ENCODE results near the gene RNLS. TPM values are rescaled to one million over a fixed set of nuclear protein-coding genes. Genes with fewer than 3 reads are reported as not detected.

RNLS gene
- total RNA-seq, 1 donor from 2014 or later, result 7.1 TPM

DNA sequence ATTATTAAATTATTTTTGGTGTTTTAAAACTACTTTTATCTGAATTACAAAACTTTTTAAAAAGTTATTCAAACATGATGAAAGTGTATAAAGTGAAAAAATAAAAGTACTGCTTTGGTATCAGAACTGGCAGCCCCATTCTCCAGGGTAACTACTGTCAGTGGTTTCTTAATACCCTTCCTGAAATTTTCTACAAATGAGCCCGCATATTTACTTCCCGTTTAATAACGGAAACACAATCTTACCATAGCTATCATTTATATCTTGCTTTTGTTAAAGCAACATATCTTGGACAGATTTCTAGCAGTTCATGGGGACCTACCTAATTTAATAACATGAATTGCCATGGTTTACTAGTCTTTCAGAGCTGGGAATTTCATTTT lies 249.9 kb downstream of the RNLS start:
- no peak overlapping the region for H3K4me3 ChIP-seq (ENCODE audit: low read depth, low read length)
- no peak for DNase-seq (ENCODE audit: low read depth)
- TF ChIP-seq, protein P1, sequence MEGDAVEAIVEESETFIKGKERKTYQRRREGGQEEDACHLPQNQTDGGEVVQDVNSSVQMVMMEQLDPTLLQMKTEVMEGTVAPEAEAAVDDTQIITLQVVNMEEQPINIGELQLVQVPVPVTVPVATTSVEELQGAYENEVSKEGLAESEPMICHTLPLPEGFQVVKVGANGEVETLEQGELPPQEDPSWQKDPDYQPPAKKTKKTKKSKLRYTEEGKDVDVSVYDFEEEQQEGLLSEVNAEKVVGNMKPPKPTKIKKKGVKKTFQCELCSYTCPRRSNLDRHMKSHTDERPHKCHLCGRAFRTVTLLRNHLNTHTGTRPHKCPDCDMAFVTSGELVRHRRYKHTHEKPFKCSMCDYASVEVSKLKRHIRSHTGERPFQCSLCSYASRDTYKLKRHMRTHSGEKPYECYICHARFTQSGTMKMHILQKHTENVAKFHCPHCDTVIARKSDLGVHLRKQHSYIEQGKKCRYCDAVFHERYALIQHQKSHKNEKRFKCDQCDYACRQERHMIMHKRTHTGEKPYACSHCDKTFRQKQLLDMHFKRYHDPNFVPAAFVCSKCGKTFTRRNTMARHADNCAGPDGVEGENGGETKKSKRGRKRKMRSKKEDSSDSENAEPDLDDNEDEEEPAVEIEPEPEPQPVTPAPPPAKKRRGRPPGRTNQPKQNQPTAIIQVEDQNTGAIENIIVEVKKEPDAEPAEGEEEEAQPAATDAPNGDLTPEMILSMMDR (conservative IDR thresholded peaks at IDR 0.05; ENCODE audit: low read depth, low read length), result no peak

DNA sequence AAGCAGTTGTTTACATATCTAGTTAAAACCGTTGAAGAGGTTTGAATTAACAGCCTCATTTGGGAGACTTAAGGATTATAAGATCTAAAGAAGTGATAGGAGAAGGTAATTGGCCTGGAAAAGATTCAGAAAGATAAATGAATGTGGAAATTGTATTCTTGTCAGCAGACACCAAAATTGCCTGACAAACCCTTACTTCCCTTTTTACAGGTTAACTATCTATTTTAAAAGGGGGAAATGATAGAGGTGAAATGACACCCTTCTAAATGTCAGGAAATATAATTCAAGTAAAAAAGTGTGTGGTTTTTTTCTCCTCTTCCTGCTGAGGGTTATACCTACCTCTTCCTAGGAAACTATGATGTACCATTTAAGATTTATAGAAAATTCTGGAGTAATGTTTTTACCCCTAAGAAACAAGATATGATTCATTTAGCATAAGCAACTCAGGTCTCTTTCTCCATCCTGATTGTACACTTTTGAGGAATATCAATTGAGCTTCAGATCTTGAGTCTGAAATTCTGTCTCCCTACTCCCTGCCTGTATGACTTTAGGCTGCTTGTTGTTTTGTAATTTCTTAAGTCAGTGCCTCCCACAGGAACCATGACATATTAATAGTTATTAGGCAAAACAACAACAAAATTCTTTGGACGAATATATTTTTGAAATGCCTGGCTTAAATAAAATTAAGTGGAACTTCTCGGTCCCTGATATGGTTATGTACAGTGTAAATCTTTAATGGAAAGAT lies 250.4 kb downstream of the RNLS start:
- TF ChIP-seq, protein P1 (conservative IDR thresholded peaks at IDR 0.05; ENCODE audit: low read depth, low read length), result no peak
- H3K4me3 ChIP-seq (ENCODE audit: low read depth, low read length), result no peak overlapping the region
- DNase-seq (ENCODE audit: low read depth), result no peak

DNA sequence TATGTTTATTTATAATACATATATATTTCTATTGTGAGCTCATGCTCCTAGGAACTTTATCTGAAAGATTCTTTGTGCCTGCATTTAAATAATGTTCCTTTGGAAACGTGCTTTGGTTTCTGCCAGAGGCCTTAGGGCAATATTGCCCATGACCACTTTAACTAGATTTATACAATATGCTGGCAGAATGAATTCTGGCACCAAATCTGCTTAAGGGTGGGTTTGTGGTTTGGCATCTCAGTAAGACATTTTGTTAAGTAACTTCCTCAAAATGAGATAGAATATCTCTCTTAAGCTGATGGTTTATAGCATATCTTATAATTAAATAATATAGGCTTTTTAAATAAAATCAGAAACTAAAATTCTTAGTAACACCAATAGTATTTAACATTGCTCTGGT lies 252.9 kb downstream of the RNLS start:
- no peak overlapping the region for H3K4me3 ChIP-seq (ENCODE audit: low read depth, low read length)
- DNase-seq (ENCODE audit: low read depth), result no peak
- TF ChIP-seq, protein P1 (conservative IDR thresholded peaks at IDR 0.05; ENCODE audit: low read depth, low read length), result no peak

DNA sequence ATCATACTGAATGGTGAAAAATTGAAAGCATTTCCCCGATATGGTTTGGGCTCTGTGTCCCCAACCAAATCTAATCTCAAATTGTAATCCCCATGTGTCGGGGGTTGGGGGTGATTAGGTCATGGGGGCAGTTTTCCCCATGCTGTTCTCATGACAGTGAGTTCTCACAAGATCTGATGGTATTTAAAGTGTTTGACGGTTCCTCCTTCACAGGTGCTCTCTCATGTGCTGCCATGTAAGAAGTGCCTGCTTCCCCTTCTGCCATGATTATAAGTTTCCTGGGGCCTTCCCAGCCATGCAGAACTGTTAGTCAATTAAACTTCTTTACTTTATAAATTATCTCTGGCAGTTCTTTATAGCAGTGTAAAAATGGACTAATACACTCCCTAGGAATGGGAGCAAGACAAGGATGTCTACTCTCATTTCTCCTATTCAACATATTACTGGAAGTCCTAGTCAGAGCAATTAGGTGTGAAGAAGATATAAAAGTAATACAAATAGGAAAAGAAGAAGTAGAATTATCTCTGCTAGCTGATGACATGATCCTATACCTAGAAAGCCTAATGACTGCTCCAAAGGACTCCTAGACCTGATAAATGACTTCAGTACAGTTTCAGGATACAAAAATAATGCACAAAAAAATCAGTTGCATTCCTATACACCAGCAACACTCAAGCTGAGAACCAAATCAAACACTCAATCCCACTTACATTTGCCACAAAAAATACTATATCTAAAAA lies 260.6 kb downstream of the RNLS start:
- H3K4me3 ChIP-seq (ENCODE audit: low read depth, low read length), result no peak overlapping the region
- DNase-seq (ENCODE audit: low read depth), result no peak
- TF ChIP-seq, protein P1 (conservative IDR thresholded peaks at IDR 0.05; ENCODE audit: low read depth, low read length), result no peak

DNA sequence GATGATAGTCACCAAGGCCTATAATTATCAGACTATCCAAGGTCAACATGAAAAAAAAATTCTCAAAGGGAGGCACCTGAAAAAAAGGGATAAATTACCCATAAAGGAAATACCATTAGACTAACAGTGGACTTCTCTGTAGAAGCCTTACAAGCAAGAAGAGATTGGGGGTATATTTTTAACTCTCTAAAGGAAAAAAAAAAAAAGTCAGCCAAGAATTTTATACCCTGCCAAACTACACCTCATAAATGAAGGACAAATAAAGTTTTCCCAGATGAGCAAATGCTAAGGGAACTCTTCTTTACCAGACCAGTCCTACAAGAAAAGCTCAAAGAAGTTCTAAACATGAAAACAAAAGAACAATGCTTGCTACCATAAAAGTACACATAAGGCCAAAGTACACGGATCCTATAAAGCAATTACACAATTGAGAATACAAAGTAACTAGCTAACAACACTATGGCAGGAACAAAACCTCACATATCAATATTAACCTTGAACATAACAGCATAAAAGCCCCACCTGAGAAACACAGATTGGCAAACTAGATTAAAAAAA lies 263.1 kb downstream of the RNLS start:
- no peak overlapping the region for H3K4me3 ChIP-seq (ENCODE audit: low read depth, low read length)
- no peak for DNase-seq (ENCODE audit: low read depth)
- TF ChIP-seq, protein P1 (conservative IDR thresholded peaks at IDR 0.05; ENCODE audit: low read depth, low read length), result no peak

DNA sequence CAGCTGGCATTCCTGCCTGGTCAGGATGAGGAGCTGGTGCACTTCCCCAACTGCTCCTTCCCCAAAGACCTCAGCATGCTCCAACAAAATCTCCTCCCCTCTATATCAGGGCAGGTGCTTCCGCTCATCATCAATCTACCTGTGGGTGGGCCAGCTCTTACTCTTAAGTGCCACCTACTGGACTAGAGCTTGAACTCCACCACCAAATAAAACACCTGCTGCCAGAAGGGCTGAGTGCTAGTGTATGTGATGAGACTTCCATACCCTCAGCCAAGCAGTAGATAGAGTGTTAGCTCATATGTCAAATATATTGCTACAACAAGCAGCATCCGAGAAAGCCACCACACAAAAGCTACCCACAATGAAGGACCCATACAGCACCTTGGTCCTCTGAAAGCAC lies 264.3 kb downstream of the RNLS start:
- H3K4me3 ChIP-seq (ENCODE audit: low read depth, low read length), result no peak overlapping the region
- no peak for DNase-seq (ENCODE audit: low read depth)
- TF ChIP-seq, protein P1 (conservative IDR thresholded peaks at IDR 0.05; ENCODE audit: low read depth, low read length), result peak; percentile 49

Data from epithelial cell of proximal tubule (primary cell).